SJCRH30 (cell line): ENCODE data around the gene TMEM119. TPM values are rescaled to one million over a fixed set of nuclear protein-coding genes. Genes with fewer than 3 reads are reported as not detected.

Experiments
- DNase-seq, 2 experiments: peaks; one replicate each; pipeline ENCODE4 v3.0.0-alpha.2; 2015 to 2020
- H3K27ac ChIP-seq: fragments of 250-450 bp; sonication (Bioruptor Pico); 2 replicates; pipeline ENCODE4 v1.5.1; 2020; ENCODE audit warnings: mild to moderate bottlenecking, moderate library complexity
- H3K27me3 ChIP-seq: fragments of 250-450 bp; sonication (Bioruptor Pico); 2 replicates; pipeline ENCODE4 v1.5.1; 2020; ENCODE audit warnings: mild to moderate bottlenecking, moderate library complexity
- H3K36me3 ChIP-seq: fragments of 250-450 bp; sonication (Bioruptor Pico); 2 replicates; pipeline ENCODE4 v1.5.1; 2020; ENCODE audit warnings: mild to moderate bottlenecking, moderate library complexity
- H3K4me1 ChIP-seq: fragments of 250-450 bp; sonication (Bioruptor Pico); 2 replicates; pipeline ENCODE4 v1.5.1; 2020; ENCODE audit warnings: mild to moderate bottlenecking, moderate library complexity
- H3K4me3 ChIP-seq: fragments of 250-450 bp; sonication (Bioruptor Pico); 2 replicates; pipeline ENCODE4 v1.5.1; 2020; ENCODE audit warnings: mild to moderate bottlenecking, moderate library complexity
- H3K9me3 ChIP-seq: fragments of 250-450 bp; sonication (Bioruptor Pico); replicated peaks from 2 replicates; pipeline ENCODE4 v1.5.1; 2020; ENCODE audit warnings: mild to moderate bottlenecking, moderate library complexity
- total RNA-seq: library from RNA; depleted of rRNA; stranded (reverse); fragments of >200 nt; shearing (Covaris generic); gene quantifications from 2 replicates; pipeline ENCODE4 v1.2.3, GENCODE V29; 2014; rRNA removed

Gene TMEM119
- total RNA-seq, 1 experiment from 2014 or later = 19.1 TPM

- H3K4me3 ChIP-seq = no peak overlapping the region
- H3K27ac ChIP-seq = no peak overlapping the region
- H3K36me3 ChIP-seq = peaks cover 46% of the 10 kb centered on the region
- H3K9me3 ChIP-seq = no peaks in the 10 kb centered on the region
- no peaks in the 10 kb centered on the region for H3K27me3 ChIP-seq
- H3K4me1 ChIP-seq = no peaks in the 10 kb centered on the region
- no peak for DNase-seq
These were observed 48.8 kb downstream of the TMEM119 start for GRCh38 chr12:108548954-108549521.

- Histone ChIP-seq H3K9me3 (no peaks in the 10 kb centered on the region), H3K4me3 (no peak overlapping the region), H3K27ac (no peak overlapping the region), H3K27me3 (no peaks in the 10 kb centered on the region), H3K4me1 (no peaks in the 10 kb centered on the region), H3K36me3 (peaks cover 54% of the 10 kb centered on the region)
- DNase-seq = no peak
These were observed 50.2 kb downstream of the TMEM119 start for GRCh38 chr12:108547686-108548085.

- no peak overlapping the region for H3K27ac ChIP-seq
- H3K9me3 ChIP-seq = no peaks in the 10 kb centered on the region
- H3K4me3 ChIP-seq = no peak overlapping the region
- H3K36me3 ChIP-seq = peaks cover 54% of the 10 kb centered on the region
- no peaks in the 10 kb centered on the region for H3K27me3 ChIP-seq
- no peak for DNase-seq
- H3K4me1 ChIP-seq = no peaks in the 10 kb centered on the region
These were observed 54.2 kb downstream of the TMEM119 start for GRCh38 chr12:108543652-108544051.

- Histone ChIP-seq H3K27ac (no peak overlapping the region), H3K9me3 (no peaks in the 10 kb centered on the region), H3K27me3 (no peaks in the 10 kb centered on the region), H3K4me1 (no peaks in the 10 kb centered on the region), H3K4me3 (no peak overlapping the region), H3K36me3 (peaks cover 54% of the 10 kb centered on the region)
- no peak for DNase-seq
These were observed 55.6 kb downstream of the TMEM119 start for GRCh38 chr12:108542320-108542719.

Other genes starting within 250 kb of the TMEM119 start
- gene FICD, start 82.8 kb downstream of the TMEM119 start, total RNA-seq = 2.4 and 2.9 TPM in 2 replicates
- 101 and 104 TPM in 2 replicates for gene SART3, start 36.9 kb downstream of the TMEM119 start, total RNA-seq
- 65.0 and 70.1 TPM in 2 replicates for gene ISCU, start 35.5 kb downstream of the TMEM119 start, total RNA-seq
- gene SELPLG, start 35.8 kb upstream of the TMEM119 start, total RNA-seq = 0.15 and 0.32 TPM in 2 replicates
- gene CORO1C, start 133.4 kb upstream of the TMEM119 start, total RNA-seq = 95.7 and 113 TPM in 2 replicates